GM10266 (cell line): ENCODE results near the gene PFDN5.

ENCODE experiments used
- DNase-seq: peaks from one replicate; pipeline ENCODE4 v3.0.0; 2012; ENCODE audit errors: extremely low spot score
- CTCF ChIP-seq: IDR thresholded peaks from 2 replicates; pipeline ENCODE4 v1.5.1; 2012; ENCODE audit warnings: mild to moderate bottlenecking, low read depth; ENCODE audit not compliant: control insufficient read depth, insufficient read depth; ENCODE audit errors: missing control alignments

Gene PFDN5

GRCh38 chr12:53258541-53259539, 36.5 kb upstream of the PFDN5 start:
- no peak for TF ChIP-seq CTCF
- no peak for DNase-seq

- no peak for DNase-seq
- no peak for TF ChIP-seq CTCF
Measured at GRCh38 chr12:53259891-53260290, 35.5 kb upstream of the PFDN5 start.

- DNase-seq, result no peak
- no peak for TF ChIP-seq CTCF
Measured at GRCh38 chr12:53265783-53266182, 29.6 kb upstream of the PFDN5 start.

- no peak for DNase-seq
Measured at GRCh38 chr12:53267306-53267998, 27.9 kb upstream of the PFDN5 start.

DNA sequence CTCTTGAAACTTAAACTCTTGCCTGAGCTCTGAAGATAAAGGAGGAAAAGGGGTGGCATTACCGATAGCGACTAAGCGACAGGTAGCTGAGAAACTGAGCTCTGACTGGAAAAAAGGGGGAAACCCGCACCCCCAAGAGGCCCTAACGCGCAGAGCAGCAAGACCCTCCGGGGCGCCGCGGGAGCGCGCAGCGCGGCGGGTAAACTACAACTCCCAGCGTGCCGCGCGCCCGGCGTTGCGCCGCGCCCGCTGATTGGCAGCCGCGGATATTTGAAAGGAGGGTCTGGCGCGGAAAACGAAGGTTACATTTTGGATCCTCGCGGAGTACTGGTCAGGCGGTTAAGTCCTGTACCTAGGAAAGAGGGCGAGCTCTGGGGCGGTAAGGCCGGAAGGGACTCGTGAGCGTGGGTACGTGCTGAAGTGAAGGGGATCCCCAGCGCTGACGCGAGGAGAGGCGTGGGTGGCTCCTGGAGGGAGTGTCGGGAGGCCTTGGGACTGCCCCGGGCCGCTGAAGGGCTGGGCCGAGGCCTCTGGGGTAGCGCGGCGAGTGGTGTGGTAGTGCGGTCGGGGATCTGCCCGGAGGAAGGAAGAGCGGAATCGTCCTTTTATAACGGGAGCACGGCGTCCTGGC, 27.2 kb upstream of the PFDN5 start, which contains the start of gene ESPL1:
TSS of gene ESPL1 (plus strand) at position 301 of the 631 bp plus-strand sequence. CDS start 468 bp downstream, outside the sequence.
- peak; percentile 46 for TF ChIP-seq CTCF
- peak; percentile 90 for DNase-seq

More at GRCh38 chr12:53267306-53267998, 27.9 kb upstream of the PFDN5 start:
- TF ChIP-seq CTCF, result no peak

GRCh38 chr12:53268630-53269562, 26.4 kb upstream of the PFDN5 start:
- peak; percentile 32 for DNase-seq
- TF ChIP-seq CTCF, result no peak
